Mononuclear cell (primary cell): ENCODE results near the gene PLD6. TPM values are rescaled to one million over a fixed set of nuclear protein-coding genes. Genes with fewer than 3 reads are reported as not detected.
"Not testable (repeated sequence)": the region's sequence is repeated elsewhere in the genome, so short reads cannot be mapped to it uniquely, and the experiment has no call there.

Experiments
- H3K27me3 ChIP-seq: 2 replicates; pipeline ENCODE4 v1.6.0; 2011; ENCODE audit warnings: low read length, control low read depth; ENCODE audit not compliant: insufficient read depth
- H3K4me1 ChIP-seq: 2 replicates; pipeline ENCODE4 v1.5.1; 2011; ENCODE audit warnings: mild to moderate bottlenecking, low read length, control low read depth; ENCODE audit not compliant: insufficient read depth
- H3K4me3 ChIP-seq: 2 replicates; pipeline ENCODE4 v1.5.1; 2011; ENCODE audit warnings: mild to moderate bottlenecking, low read length, moderate library complexity
- H3K9me3 ChIP-seq: 2 replicates; pipeline ENCODE4 v1.5.1; 2011; ENCODE audit warnings: low read depth, mild to moderate bottlenecking, control low read depth, low read length
- total RNA-seq: library from RNA; depleted of rRNA; stranded (reverse); fragments of >200 nt; gene quantifications from one replicate; pipeline ENCODE4 v1.2.3, GENCODE V29; 2012

PLD6 gene
- total RNA-seq, 1 donor, result 4.7 TPM

- Histone ChIP-seq H3K4me3 (no peak overlapping the region), H3K27me3 (no peaks in the 10 kb centered on the region), H3K4me1 (no peaks in the 10 kb centered on the region), H3K9me3 (no peaks in the 10 kb centered on the region)
Measured at GRCh38 chr17:17165666-17166308, 40.3 kb downstream of the PLD6 start.

DNA sequence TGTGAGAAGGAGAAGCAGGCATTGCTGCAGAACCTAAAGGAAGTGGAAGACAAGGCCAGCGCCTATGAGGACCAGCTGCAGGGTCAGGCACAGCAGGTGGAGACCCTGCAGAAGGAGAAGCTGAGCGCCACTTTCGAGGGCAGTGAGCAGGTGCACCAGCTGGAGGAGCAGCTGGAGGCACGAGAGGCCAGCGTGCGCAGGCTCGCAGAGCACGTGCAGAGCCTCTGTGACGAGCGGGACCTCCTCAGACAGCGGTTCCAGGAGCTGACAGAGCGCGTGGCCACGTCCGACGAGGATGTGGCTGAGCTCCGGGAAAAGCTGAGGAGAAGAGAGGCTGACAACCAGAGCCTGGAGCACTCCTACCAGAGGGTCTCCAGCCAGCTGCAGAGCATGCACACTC lies 41.5 kb downstream of the PLD6 start:
- no peak overlapping the region for H3K4me3 ChIP-seq
- no peaks in the 10 kb centered on the region for H3K4me1 ChIP-seq
- H3K9me3 ChIP-seq, result no peaks in the 10 kb centered on the region
- H3K27me3 ChIP-seq, result no peaks in the 10 kb centered on the region

GRCh38 chr17:17164156-17164555 lies 42.0 kb downstream of the PLD6 start:
- Histone ChIP-seq H3K4me3 (no peak overlapping the region), H3K4me1 (no peaks in the 10 kb centered on the region), H3K27me3 (no peaks in the 10 kb centered on the region), H3K9me3 (no peaks in the 10 kb centered on the region)

- Histone ChIP-seq H3K27me3 (no peaks in the 10 kb centered on the region), H3K4me3 (no peak overlapping the region), H3K9me3 (no peaks in the 10 kb centered on the region), H3K4me1 (no peaks in the 10 kb centered on the region)
Measured at GRCh38 chr17:17161759-17162158, 44.4 kb downstream of the PLD6 start.

GRCh38 chr17:17161121-17161520 lies 45.0 kb downstream of the PLD6 start:
- H3K4me1 ChIP-seq, result no peaks in the 10 kb centered on the region
- H3K9me3 ChIP-seq, result no peaks in the 10 kb centered on the region
- no peak overlapping the region for H3K4me3 ChIP-seq
- H3K27me3 ChIP-seq, result no peaks in the 10 kb centered on the region

GRCh38 chr17:17159571-17159970 lies 46.6 kb downstream of the PLD6 start:
- H3K4me3 ChIP-seq, result no peak overlapping the region
- no peaks in the 10 kb centered on the region for H3K9me3 ChIP-seq
- H3K27me3 ChIP-seq, result no peaks in the 10 kb centered on the region
- H3K4me1 ChIP-seq, result no peaks in the 10 kb centered on the region

GRCh38 chr17:17158506-17158905 lies 47.6 kb downstream of the PLD6 start:
- not testable (repeated sequence) for H3K4me1 ChIP-seq, H3K27me3 ChIP-seq, H3K9me3 ChIP-seq, H3K4me3 ChIP-seq

DNA sequence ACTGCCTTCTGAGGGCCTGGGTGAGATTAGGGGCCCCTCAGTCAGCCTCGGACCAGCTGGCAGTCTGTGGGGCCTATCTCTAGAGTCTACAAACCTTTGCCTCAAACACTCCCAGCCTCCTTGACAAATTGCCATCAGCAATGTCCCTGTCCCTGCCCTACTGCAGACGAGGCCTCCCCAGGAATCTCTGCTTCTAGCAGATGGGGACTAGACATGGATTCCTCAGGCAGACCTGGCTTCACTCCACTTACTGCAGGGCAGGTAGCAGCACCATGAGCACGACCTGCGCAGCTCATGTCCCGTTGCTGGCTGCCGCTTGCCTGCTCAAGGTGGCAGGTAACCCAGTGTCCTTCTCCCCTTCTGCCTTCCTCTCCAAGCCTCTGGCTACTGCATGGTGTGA lies 49.1 kb downstream of the PLD6 start:
- Histone ChIP-seq H3K9me3 (no peaks in the 10 kb centered on the region), H3K4me1 (peaks cover 15% of the 10 kb centered on the region), H3K4me3 (no peak overlapping the region), H3K27me3 (no peaks in the 10 kb centered on the region)

GRCh38 chr17:17156511-17156910 lies 49.6 kb downstream of the PLD6 start:
- H3K4me3 ChIP-seq, result no peak overlapping the region
- H3K27me3 ChIP-seq, result no peaks in the 10 kb centered on the region
- no peaks in the 10 kb centered on the region for H3K9me3 ChIP-seq

DNA sequence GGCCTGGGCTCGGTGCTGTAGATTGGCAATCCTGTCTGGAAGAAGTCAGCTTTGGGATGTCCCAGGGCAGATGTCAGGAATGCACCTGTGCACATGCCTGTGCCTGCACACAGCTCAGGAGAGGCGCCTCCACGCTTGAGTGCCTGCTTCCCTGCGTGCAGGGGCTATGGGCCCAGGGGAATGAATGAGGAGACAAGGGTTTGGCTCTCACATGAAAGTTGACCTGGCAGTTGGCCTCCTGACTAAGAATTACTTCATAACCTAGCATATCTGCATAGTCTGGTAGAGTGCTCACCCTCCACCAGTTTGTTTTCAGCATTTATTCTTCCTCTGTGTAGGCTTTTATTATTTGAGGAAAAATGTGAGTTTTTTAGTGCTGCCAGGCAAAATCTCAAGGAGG lies 50.0 kb downstream of the PLD6 start:
- no peaks in the 10 kb centered on the region for H3K27me3 ChIP-seq
- H3K4me1 ChIP-seq, result peaks cover 25% of the 10 kb centered on the region
- no peaks in the 10 kb centered on the region for H3K9me3 ChIP-seq
- H3K4me3 ChIP-seq, result no peak overlapping the region

More at GRCh38 chr17:17156511-17156910, 49.6 kb downstream of the PLD6 start:
- peaks cover 21% of the 10 kb centered on the region for H3K4me1 ChIP-seq

DNA sequence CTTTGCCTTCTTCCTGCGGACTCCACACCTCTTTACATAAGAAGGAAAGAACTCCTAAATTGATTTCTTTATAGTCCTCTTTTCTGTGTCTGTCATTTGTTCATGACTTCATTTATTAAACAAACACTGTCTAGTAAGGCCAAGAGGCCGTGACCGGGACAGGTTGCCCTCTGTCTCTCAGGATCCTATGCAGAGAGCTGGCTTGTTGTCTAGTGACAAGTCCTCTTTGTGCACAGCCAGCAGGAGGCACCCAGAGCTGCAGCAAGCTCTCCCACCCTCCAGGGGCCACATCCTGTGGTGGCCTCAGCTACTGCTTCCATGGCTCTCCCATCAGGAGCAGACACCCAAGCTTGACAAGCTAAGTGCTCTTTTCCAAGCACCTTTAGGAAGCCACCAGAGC lies 50.6 kb downstream of the PLD6 start:
- Histone ChIP-seq H3K4me3 (no peak overlapping the region), H3K4me1 (peaks cover 30% of the 10 kb centered on the region), H3K27me3 (no peaks in the 10 kb centered on the region), H3K9me3 (no peaks in the 10 kb centered on the region)

- H3K4me3 ChIP-seq, result no peak overlapping the region
- H3K9me3 ChIP-seq, result no peaks in the 10 kb centered on the region
- H3K27me3 ChIP-seq, result no peaks in the 10 kb centered on the region
- peaks cover 36% of the 10 kb centered on the region for H3K4me1 ChIP-seq
Measured at GRCh38 chr17:17154981-17155380, 51.2 kb downstream of the PLD6 start.

GRCh38 chr17:17154556-17154955 lies 51.6 kb downstream of the PLD6 start:
- Histone ChIP-seq H3K4me1 (peaks cover 40% of the 10 kb centered on the region), H3K9me3 (no peaks in the 10 kb centered on the region), H3K4me3 (no peak overlapping the region), H3K27me3 (no peaks in the 10 kb centered on the region)

DNA sequence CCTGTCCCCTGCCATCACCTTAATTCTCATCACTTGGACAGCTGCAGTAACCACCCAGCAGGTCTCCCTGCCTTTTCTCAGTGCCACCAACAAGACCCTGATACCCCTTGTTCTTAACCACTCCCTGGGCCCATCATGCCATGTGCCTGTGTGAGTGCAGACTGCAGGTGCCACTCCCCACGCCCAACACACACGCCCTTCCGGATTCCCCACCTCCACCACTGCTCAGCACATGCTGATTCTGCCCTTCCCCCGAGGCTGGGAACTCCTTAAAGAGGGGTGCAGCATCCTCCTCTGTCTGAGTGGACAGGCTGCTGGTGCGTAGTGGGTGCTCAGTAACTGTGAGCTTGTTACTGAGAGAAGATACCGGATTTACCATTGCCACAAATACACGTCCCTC lies 52.4 kb downstream of the PLD6 start:
- Histone ChIP-seq H3K4me1 (peaks cover 46% of the 10 kb centered on the region), H3K9me3 (no peaks in the 10 kb centered on the region), H3K4me3 (no peak overlapping the region), H3K27me3 (no peaks in the 10 kb centered on the region)

GRCh38 chr17:17153071-17153470 lies 53.1 kb downstream of the PLD6 start:
- no peak overlapping the region for H3K4me3 ChIP-seq
- H3K9me3 ChIP-seq, result no peaks in the 10 kb centered on the region
- H3K27me3 ChIP-seq, result no peaks in the 10 kb centered on the region
- peaks cover 46% of the 10 kb centered on the region for H3K4me1 ChIP-seq

DNA sequence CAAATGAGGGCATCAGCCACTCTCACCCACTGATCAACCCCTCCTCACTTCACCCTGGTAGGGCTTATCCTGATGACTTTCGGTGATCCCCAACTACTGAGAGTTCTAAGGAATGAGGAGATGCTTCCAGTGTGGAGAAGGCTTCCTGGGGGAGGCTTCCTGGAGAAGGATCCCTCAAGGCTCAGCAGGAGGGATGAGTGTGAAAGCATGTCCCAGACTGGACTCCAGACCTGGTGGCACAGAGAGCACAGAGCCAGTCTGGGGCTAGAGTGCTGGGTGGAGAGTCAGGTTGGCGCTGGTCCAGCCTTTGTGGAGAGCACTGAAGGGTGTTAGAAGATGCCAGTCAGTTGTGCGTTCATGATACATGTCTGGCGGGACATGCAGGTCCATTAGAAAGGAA lies 53.7 kb downstream of the PLD6 start:
- peaks cover 46% of the 10 kb centered on the region for H3K4me1 ChIP-seq
- no peak overlapping the region for H3K4me3 ChIP-seq
- H3K27me3 ChIP-seq, result no peaks in the 10 kb centered on the region
- H3K9me3 ChIP-seq, result no peaks in the 10 kb centered on the region
